ENCODE results near the gene GRID1. TPM values are rescaled to one million over a fixed set of nuclear protein-coding genes. Genes with fewer than 3 reads are reported as not detected.

GRID1 gene
- total and polyA plus RNA-seq, 11 donors = 0.69 to 3.4 (median 1.6) TPM

- H3K36me3 ChIP-seq = no peaks in the 10 kb centered on the region
- TF ChIP-seq CTCF (IDR thresholded peaks at IDR 0.05) = no peak
- TF ChIP-seq POLR2A (IDR thresholded peaks at IDR 0.05) = no peak
- intact Hi-C loops (cut with DNase I) = no loop called here
- no peak for DNase-seq
- H3K27ac ChIP-seq = no peak overlapping the region
- no peaks in the 10 kb centered on the region for H3K27me3 ChIP-seq
- H3K4me1 ChIP-seq = no peaks in the 10 kb centered on the region
- no peak for ATAC-seq
- H3K9me3 ChIP-seq = no peaks in the 10 kb centered on the region
- 77 to 88% (median 84%) methylated on average over 3 of the region's 3 CpGs for WGBS, 4 donors
- no peak overlapping the region for H3K4me3 ChIP-seq
Measured at GRCh38 chr10:85610381-85611092, 756.1 kb downstream of the GRID1 start.

GRCh38 chr10:85609509-85609908, 757.1 kb downstream of the GRID1 start:
- H3K4me3 ChIP-seq = no peak overlapping the region
- H3K36me3 ChIP-seq = no peaks in the 10 kb centered on the region
- no peak overlapping the region for H3K27ac ChIP-seq
- DNase-seq (no peak), ATAC-seq (no peak)
- H3K27me3 ChIP-seq = no peaks in the 10 kb centered on the region
- WGBS, 4 donors = 81 to 88% (median 84%) methylated on average over 5 of the region's 5 CpGs
- H3K9me3 ChIP-seq = no peaks in the 10 kb centered on the region
- intact Hi-C loops (cut with DNase I) = no loop called here
- TF ChIP-seq POLR2A (IDR thresholded peaks at IDR 0.05) (no peak), CTCF (IDR thresholded peaks at IDR 0.05) (no peak)
- no peaks in the 10 kb centered on the region for H3K4me1 ChIP-seq

DNA sequence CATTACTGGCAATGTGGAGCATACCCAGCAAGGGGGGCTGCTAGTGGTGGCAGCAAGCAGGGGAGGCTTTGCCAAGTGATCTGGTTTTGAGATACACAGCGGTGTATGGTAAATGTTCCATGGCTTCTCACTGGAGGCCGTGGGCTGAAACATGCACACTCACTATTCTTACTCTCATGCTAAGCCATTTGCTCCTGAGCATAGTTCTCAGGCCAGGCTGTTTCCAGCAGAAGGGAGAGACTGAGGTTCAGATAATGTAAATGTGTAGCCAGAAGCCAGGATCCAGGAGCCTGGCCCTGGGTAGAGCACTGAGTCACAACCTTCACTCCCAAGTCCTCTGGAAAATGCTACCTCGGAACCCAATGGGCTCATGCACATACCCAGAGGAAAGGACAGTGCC, 757.9 kb downstream of the GRID1 start:
- WGBS, 4 donors = 88 to 95% (median 92%) methylated on average over 3 of the region's 3 CpGs
- Histone ChIP-seq H3K27ac (no peak overlapping the region), H3K4me3 (no peak overlapping the region), H3K27me3 (no peaks in the 10 kb centered on the region), H3K36me3 (no peaks in the 10 kb centered on the region), H3K9me3 (no peaks in the 10 kb centered on the region), H3K4me1 (no peaks in the 10 kb centered on the region)
- TF ChIP-seq POLR2A (IDR thresholded peaks at IDR 0.05) (no peak), CTCF (IDR thresholded peaks at IDR 0.05) (no peak)
- intact Hi-C loops (cut with DNase I) = no loop called here
- no peak for DNase-seq
- ATAC-seq = no peak

GRCh38 chr10:85607043-85607695, 759.4 kb downstream of the GRID1 start:
- no peak overlapping the region for H3K4me3 ChIP-seq
- no peaks in the 10 kb centered on the region for H3K36me3 ChIP-seq
- no peaks in the 10 kb centered on the region for H3K4me1 ChIP-seq
- ATAC-seq (no peak), DNase-seq (no peak)
- intact Hi-C loops (cut with DNase I) = no loop called here
- no peak for TF ChIP-seq CTCF (IDR thresholded peaks at IDR 0.05)
- no peak for TF ChIP-seq POLR2A (IDR thresholded peaks at IDR 0.05)
- H3K27me3 ChIP-seq = no peaks in the 10 kb centered on the region
- 83 to 93% (median 91%) methylated on average over 11 of the region's 11 CpGs for WGBS, 4 donors
- H3K27ac ChIP-seq = no peak overlapping the region
- H3K9me3 ChIP-seq = no peaks in the 10 kb centered on the region
